ENCODE results near the gene PCDHB7. TPM values are rescaled to one million over a fixed set of nuclear protein-coding genes. Genes with fewer than 3 reads are reported as not detected.
"Not testable (repeated sequence)": the region's sequence is repeated elsewhere in the genome, so short reads cannot be mapped to it uniquely, and the experiment has no call there.

Gene PCDHB7
- total RNA-seq = 0.44 and 2.4 TPM in 2 replicates

DNA sequence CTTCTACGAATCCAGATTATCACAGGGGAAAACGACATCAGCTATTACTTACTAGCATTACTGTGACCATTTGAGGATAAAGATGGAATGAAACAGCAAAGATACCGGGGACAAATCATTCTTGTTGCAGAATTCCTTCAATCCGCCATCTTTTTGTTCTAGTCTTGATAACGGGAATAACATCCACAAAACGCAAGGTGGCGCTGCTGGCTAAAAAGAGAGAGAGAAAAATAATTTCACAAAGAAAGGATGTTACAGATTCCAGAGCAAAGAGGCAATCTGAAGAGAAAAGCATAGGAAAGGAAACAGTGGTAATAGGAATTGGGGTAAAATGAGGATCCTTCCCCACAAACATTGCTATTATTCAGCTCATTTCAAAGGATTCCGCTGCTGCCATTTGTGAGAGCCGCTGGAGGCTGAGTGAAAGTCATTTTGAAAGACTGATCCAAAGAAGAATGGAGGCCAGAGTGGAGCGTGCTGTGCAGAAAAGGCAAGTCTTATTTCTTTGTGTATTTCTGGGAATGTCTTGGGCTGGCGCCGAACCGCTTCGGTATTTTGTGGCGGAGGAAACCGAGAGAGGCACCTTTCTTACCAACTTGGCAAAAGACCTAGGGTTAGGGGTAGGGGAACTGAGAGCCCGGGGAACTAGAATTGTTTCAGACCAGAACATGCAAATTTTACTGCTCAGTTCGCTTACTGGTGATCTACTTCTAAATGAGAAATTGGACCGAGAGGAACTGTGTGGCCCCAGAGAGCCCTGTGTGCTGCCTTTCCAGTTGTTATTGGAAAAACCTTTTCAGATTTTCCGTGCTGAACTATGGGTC lies at the start of gene PCDHB7:
Gene PCDHB7 (plus strand): TSS at position 264 of the 824 bp plus-strand sequence. CDS start 192 bp downstream, at position 456.
- DNase-seq (ENCODE audit: low read depth in 2 of 2) = peak; percentile 40 to 55

DNA sequence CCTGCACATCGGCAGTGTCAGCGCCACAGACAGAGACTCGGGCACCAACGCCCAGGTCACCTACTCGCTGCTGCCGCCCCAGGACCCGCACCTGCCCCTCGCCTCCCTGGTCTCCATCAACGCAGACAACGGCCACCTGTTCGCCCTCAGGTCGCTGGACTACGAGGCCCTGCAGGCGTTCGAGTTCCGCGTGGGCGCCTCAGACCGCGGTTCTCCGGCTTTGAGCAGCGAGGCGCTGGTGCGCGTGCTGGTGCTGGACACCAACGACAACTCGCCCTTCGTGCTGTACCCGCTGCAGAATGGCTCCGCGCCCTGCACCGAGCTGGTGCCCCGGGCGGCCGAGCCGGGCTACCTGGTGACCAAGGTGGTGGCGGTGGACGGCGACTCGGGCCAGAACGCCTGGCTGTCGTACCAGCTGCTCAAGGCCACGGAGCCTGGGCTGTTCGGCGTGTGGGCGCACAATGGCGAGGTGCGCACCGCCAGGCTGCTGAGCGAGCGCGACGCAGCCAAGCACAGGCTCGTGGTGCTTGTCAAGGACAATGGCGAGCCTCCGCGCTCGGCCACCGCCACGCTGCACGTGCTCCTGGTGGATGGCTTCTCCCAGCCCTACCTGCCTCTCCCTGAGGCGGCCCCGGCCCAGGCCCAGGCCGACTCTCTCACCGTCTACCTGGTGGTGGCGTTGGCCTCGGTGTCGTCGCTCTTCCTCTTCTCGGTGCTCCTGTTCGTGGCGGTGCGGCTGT lies 48.9 kb upstream of the PCDHB7 start:
- not testable (repeated sequence) for DNase-seq (ENCODE audit: low read depth in 2 of 2)

DNA sequence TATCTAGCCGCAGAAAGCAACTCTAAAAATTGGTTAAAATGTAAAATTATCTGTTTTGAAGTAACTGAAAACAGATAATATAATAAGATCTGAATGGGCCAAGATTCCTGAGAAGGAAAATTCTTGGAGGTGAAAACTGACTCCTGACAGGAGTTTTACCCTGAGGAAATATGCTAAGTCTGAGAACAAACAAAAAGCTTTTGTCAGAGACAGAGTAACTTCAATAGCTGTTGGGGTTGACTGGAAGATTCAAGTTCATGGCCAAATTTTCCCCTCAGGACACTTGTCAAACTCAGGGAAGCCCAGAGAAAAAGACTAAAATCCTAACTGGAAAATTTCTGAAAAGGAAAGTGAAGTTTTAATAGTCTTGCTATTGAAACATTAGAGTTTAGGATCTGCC lies 45.1 kb upstream of the PCDHB7 start:
- no peak for DNase-seq (ENCODE audit: low read depth in 2 of 2)

DNA sequence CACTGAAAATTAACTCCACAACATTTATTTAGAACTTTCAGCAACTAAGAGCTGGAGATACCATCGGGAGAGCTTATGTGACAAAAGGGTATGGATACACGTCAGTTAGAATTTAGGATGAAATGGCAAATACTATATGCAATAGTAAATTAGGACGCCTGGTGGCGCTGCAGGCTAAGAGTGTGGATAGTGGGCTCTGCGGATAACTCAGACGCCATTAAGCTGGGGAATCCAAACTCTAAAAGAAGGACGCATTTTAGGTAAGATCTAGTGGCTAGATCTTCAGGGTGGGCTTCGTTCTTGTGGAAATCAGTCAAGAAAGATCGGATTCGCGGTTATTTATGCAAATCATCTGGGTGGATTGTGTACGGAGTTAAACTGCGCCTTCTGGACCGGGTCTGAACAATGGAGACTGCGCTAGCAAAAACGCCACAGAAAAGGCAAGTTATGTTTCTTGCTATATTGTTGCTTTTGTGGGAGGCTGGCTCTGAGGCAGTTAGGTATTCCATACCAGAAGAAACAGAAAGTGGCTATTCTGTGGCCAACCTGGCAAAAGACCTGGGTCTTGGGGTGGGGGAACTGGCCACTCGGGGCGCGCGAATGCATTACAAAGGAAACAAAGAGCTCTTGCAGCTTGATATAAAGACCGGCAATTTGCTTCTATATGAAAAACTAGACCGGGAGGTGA lies 37.3 kb upstream of the PCDHB7 start, which contains the start of gene PCDHB5:
Gene PCDHB5 (plus strand): TSS at position 177 of the 688 bp plus-strand sequence. CDS start 229 bp downstream, at position 406.
- DNase-seq (ENCODE audit: low read depth in 2 of 2) = peak; percentile 8 to 28

DNA sequence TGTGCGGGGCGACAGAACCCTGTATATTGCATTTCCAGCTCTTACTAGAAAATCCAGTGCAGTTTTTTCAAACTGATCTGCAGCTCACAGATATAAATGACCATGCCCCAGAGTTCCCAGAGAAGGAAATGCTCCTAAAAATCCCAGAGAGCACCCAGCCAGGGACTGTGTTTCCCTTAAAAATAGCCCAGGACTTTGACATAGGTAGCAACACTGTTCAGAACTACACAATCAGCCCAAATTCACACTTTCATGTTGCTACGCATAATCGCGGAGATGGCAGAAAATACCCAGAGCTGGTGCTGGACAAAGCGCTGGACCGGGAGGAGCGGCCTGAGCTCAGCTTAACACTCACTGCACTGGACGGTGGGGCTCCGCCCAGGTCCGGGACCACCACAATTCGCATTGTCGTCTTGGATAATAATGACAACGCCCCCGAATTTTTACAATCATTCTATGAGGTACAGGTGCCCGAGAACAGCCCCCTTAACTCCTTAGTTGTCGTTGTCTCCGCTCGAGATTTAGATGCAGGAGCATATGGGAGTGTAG lies 36.7 kb upstream of the PCDHB7 start:
- no peak for DNase-seq (ENCODE audit: low read depth in 2 of 2)

DNA sequence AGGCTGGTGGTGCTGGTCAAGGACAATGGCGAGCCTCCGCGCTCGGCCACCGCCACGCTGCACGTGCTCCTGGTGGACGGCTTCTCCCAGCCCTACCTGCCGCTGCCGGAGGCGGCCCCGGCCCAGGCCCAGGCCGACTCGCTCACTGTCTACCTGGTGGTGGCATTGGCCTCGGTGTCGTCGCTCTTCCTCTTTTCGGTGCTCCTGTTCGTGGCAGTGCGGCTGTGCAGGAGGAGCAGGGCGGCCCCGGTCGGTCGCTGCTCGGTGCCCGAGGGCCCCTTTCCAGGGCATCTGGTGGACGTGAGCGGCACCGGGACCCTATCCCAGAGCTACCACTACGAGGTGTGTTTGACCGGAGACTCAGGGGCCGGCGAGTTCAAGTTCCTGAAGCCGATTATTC lies 35.1 kb upstream of the PCDHB7 start:
- not testable (repeated sequence) for DNase-seq (ENCODE audit: low read depth in 2 of 2)

DNA sequence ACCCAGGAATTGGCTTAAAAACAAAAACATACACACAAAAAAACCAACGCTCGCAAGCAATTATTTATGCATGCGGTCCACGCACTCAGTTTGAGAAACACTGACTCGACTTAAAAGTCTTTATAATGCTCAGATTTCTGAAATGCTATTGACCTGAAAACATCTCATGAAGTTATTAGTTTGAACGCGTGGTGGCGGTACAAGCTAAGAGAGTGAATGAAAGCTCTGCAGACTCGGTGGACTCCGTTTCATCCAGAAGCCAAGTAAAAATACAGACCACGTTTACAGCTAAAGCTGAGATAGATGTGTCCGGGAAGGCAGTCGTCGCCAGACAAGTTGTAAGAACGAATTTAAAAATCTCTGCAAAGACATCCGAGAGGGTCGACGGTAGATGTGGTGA lies 22.6 kb upstream of the PCDHB7 start, which contains the start of gene PCDHB6:
Gene PCDHB6 (plus strand): TSS at position 246 of the 400 bp plus-strand sequence. CDS start 201 bp downstream, outside the sequence.
- peak; percentile 35 to 49 for DNase-seq (ENCODE audit: low read depth in 2 of 2)

DNA sequence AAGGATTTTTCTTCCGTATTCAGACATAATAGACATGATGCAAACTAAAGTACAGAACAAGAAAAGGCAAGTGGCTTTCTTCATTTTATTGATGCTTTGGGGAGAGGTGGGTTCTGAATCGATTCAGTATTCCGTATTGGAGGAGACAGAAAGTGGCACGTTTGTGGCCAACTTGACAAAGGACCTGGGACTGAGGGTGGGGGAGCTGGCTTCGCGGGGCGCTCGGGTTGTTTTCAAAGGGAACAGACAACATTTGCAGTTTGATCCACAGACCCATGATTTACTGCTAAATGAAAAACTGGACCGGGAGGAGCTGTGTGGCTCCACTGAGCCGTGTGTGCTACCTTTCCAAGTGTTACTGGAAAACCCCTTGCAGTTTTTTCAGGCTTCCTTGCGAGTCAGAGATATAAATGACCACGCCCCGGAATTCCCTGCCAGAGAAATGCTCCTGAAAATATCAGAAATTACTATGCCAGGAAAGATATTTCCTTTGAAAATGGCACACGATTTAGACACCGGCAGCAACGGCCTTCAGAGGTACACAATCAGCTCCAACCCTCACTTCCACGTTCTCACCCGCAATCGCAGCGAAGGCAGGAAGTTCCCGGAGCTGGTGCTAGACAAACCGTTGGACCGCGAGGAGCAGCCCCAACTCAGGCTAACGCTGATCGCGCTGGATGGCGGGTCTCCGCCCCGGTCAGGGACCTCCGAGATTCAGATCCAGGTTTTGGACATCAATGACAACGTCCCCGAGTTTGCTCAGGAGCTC lies 22.0 kb upstream of the PCDHB7 start:
- no peak for DNase-seq (ENCODE audit: low read depth in 2 of 2)

DNA sequence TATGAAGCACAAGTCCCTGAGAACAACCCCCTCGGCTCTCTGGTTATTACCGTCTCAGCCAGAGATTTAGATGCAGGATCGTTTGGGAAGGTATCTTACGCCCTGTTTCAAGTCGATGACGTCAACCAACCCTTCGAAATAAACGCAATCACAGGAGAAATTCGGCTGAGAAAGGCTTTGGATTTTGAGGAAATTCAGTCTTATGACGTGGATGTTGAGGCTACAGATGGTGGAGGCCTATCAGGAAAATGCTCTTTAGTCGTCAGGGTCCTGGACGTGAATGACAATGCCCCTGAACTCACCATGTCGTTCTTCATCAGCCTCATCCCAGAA lies 21.5 kb upstream of the PCDHB7 start:
- no peak for DNase-seq (ENCODE audit: low read depth in 2 of 2)

DNA sequence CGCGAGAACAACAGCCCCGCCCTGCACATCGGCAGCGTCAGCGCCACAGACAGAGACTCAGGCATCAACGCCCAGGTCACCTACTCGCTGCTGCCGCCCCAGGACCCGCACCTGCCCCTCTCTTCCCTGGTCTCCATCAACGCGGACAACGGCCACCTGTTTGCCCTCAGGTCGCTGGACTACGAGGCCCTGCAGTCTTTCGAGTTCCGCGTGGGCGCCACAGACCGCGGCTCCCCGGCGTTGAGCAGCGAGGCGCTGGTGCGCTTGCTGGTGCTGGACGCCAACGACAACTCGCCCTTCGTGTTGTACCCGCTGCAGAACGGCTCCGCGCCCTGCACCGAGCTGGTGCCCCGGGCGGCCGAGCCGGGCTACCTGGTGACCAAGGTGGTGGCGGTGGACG lies 20.8 kb upstream of the PCDHB7 start:
- not testable (repeated sequence) for DNase-seq (ENCODE audit: low read depth in 2 of 2)

DNA sequence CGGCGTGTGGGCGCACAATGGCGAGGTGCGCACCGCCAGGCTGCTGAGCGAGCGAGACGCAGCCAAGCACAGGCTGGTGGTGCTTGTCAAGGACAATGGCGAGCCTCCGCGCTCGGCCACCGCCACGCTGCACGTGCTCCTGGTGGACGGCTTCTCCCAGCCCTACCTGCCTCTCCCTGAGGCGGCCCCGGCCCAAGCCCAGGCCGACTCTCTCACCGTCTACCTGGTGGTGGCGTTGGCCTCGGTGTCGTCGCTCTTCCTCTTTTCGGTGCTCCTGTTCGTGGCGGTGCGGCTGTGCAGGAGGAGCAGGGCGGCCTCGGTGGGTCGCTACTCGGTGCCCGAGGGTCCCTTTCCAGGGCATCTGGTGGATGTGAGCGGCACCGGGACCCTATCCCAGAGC lies 20.3 kb upstream of the PCDHB7 start:
- DNase-seq (ENCODE audit: low read depth in 2 of 2) = not testable (repeated sequence)

DNA sequence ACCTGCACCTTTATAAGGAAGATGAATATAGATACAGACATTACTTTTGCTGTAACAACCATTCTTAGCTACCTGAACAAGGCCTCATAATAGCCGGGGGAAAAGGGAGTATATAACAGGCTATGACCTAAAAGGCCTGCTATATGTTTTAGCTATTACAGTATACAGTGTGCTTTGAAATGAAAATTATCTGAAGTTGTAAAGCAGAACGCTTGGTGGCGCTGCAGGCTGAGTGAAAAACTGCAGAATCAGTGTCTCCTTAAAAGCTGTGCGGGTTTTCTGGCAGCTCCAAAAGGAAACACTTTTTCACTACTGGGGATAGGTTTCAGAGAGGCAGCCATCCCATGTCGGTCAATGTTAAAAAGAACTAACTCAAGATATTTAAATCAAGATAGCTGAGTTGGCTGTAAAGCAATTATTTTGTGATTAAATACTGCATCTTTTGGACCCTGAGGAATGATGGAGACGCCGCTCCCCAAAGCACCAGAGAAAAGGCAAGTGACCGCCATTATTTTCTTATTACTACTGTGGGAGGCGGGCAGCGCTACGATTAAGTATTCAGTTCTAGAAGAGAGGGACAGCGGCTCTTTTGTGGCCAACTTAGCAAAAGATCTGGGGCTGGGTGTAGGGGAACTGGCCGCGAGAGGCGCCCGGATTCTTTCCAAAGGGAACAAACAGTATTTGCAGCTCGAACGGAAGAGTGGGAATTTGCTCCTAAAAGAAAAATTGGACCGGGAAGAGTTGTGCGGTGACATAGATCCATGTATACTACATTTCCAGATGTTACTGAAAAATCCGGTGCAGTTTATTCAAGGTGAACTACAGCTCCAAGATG lies 16.7 kb upstream of the PCDHB7 start:
- no peak for DNase-seq (ENCODE audit: low read depth in 2 of 2)

DNA sequence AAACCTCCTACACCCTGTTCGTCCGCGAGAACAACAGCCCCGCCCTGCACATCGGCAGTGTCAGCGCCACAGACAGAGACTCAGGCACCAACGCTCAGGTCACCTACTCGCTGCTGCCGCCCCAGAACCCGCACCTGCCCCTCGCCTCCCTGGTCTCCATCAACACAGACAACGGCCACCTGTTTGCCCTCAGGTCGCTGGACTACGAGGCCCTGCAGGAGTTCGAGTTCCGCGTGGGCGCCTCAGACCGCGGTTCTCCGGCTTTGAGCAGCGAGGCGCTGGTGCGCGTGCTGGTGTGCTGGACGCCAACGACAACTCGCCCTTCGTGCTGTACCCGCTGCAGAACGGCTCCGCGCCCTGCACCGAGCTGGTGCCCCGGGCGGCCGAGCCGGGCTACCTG lies 15.1 kb upstream of the PCDHB7 start:
- DNase-seq (ENCODE audit: low read depth in 2 of 2) = not testable (repeated sequence)

DNA sequence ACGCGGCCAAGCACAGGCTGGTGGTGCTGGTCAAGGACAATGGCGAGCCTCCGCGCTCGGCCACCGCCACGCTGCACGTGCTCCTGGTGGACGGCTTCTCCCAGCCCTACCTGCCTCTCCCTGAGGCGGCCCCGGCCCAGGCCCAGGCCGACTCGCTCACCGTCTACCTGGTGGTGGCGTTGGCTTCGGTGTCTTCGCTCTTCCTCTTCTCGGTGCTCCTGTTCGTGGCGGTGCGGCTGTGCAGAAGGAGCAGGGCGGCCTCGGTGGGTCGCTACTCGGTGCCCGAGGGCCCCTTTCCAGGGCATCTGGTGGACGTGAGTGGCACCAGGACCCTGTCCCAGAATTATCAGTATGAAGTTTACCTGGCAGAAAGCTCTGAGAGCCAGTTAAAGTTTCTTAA lies 14.5 kb upstream of the PCDHB7 start:
- DNase-seq (ENCODE audit: low read depth in 2 of 2) = not testable (repeated sequence)

DNA sequence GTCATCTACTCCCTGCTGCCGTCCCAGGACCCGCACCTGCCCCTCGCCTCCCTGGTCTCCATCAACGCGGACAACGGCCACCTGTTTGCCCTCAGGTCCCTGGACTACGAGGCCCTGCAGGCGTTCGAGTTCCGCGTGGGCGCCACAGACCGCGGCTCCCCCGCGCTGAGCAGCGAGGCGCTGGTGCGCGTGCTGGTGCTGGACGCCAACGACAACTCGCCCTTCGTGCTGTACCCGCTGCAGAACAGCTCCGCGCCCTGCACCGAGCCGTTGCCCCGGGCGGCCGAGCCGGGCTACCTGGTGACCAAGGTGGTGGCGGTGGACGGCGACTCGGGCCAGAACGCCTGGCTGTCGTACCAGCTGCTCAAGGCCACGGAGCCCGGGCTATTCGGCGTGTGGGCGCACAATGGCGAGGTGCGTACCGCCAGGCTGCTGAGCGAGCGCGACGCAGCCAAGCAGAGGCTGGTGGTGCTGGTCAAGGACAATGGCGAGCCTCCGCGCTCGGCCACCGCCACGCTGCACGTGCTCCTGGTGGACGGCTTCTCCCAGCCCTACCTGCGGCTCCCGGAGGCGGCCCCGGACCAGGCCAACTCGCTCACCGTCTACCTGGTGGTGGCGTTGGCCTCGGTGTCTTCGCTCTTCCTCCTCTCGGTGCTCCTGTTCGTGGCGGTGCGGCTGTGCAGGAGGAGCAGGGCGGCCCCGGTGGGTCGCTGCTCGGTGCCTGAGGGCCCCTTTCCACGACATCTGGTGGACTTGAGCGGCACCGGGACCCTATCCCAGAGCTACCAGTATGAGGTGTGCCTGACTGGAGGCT lies 2.1 kb downstream of the PCDHB7 start:
- not testable (repeated sequence) for DNase-seq (ENCODE audit: low read depth in 2 of 2)

DNA sequence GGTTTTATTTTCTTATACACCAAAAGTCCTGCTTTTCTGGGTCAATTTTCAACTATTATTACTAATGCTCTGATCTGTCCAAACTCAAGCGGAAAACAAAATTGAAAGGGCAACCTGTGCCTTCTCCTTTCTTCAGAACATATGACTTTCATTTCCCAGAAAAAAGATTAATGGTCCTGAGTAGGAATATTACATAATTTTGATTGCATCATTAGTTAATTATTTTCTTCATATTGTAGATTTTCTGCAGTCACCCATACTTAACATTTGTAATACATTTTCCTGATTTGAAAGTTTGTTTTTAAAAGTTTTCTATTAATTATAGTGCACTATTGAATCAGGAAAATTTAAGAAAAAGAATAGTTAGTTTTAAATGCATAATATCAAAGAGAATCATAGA lies 3.5 kb downstream of the PCDHB7 start:
- DNase-seq (ENCODE audit: low read depth in 2 of 2) = no peak

DNA sequence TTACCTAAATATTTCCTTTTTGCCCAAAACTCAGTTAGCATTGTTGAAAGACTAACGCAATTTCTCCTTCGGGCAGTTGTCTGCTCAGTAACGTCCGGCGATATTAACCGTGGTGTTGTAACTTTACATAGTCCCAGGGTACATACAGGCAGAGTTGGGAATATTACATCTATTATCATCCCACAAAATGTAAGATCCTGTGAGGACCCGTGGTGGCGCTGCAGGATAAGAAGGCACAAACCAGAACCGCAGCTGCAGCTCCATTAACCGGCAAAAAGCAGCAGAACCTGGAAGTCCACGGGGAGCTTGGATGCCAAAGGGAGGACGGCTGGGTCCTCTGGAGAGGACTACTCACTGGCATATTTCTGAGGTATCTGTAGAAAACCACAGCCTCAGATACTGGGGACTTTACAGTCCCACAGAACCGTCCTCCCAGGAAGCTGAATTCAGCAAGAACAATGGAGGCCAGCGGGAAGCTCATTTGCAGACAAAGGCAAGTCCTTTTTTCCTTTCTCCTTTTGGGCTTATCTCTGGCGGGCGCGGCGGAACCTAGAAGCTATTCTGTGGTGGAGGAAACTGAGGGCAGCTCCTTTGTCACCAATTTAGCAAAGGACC lies 5.2 kb downstream of the PCDHB7 start, which contains the start of gene PCDHB8:
Gene PCDHB8 (plus strand): TSS at position 214 of the 615 bp plus-strand sequence. CDS start 245 bp downstream, at position 459.
- DNase-seq (ENCODE audit: low read depth in 2 of 2) = peak in 1 of 2 donors; percentile 9

DNA sequence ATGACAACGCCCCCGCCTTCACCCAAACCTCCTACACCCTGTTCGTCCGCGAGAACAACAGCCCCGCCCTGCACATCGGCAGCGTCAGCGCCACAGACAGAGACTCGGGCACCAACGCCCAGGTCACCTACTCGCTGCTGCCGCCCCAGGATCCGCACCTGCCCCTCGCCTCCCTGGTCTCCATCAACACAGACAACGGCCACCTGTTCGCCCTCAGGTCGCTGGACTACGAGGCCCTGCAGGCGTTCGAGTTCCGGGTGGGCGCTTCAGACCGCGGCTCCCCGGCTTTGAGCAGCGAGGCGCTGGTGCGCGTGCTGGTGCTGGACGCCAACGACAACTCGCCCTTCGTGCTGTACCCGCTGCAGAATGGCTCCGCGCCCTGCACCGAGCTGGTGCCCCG lies 6.9 kb downstream of the PCDHB7 start:
- not testable (repeated sequence) for DNase-seq (ENCODE audit: low read depth in 2 of 2)
